Mononuclear cell (primary cell): ENCODE measurements around the gene IL24. TPM values are rescaled to one million over a fixed set of nuclear protein-coding genes. Genes with fewer than 3 reads are reported as not detected.

Experiments used
- total RNA-seq: library from RNA; depleted of rRNA; stranded (reverse); fragments of >200 nt; gene quantifications from one replicate; pipeline ENCODE4 v1.2.3, GENCODE V29; 2012

The IL24 gene
- total RNA-seq, 1 donor: 0.10 TPM

Other genes starting within 250 kb of the IL24 start
- 69.8 TPM for gene MAPKAPK2, start 212.5 kb upstream of the IL24 start, total RNA-seq
- gene IL19, start 126.7 kb upstream of the IL24 start, total RNA-seq: 0.10 TPM
- gene IL10, start 124.9 kb upstream of the IL24 start, total RNA-seq: 5.0 TPM
- not detected for gene IL20, start 31.8 kb upstream of the IL24 start, total RNA-seq
- 117 TPM for gene FCMR, start 24.5 kb downstream of the IL24 start, total RNA-seq
- gene PIGR, start 49.0 kb downstream of the IL24 start, total RNA-seq: not detected
- gene FCAMR, start 73.0 kb downstream of the IL24 start, total RNA-seq: not detected
- gene C1orf116, start 135.3 kb downstream of the IL24 start, total RNA-seq: 0.63 TPM
- 44.5 TPM for gene YOD1, start 153.8 kb downstream of the IL24 start, total RNA-seq
- 5.1 TPM for gene PFKFB2, start 155.8 kb downstream of the IL24 start, total RNA-seq
- 0.84 TPM for gene C4BPB, start 191.4 kb downstream of the IL24 start, total RNA-seq
- gene C4BPA, start 206.8 kb downstream of the IL24 start, total RNA-seq: 0.10 TPM